Limb (tissue), 2 donors: Measurements from ENCODE around the gene ANOS1.
"Not testable (repeated sequence)": the region's sequence is repeated elsewhere in the genome, so short reads cannot be mapped to it uniquely, and the experiment has no call there.

Experiments
- DNase-seq, 2 donors: peaks; one replicate each; pipeline ENCODE4 v3.0.0-alpha.2; 2016; ENCODE audit errors: extremely low spot score in 2 of 2

ANOS1 gene, protein sequence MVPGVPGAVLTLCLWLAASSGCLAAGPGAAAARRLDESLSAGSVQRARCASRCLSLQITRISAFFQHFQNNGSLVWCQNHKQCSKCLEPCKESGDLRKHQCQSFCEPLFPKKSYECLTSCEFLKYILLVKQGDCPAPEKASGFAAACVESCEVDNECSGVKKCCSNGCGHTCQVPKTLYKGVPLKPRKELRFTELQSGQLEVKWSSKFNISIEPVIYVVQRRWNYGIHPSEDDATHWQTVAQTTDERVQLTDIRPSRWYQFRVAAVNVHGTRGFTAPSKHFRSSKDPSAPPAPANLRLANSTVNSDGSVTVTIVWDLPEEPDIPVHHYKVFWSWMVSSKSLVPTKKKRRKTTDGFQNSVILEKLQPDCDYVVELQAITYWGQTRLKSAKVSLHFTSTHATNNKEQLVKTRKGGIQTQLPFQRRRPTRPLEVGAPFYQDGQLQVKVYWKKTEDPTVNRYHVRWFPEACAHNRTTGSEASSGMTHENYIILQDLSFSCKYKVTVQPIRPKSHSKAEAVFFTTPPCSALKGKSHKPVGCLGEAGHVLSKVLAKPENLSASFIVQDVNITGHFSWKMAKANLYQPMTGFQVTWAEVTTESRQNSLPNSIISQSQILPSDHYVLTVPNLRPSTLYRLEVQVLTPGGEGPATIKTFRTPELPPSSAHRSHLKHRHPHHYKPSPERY

DNA sequence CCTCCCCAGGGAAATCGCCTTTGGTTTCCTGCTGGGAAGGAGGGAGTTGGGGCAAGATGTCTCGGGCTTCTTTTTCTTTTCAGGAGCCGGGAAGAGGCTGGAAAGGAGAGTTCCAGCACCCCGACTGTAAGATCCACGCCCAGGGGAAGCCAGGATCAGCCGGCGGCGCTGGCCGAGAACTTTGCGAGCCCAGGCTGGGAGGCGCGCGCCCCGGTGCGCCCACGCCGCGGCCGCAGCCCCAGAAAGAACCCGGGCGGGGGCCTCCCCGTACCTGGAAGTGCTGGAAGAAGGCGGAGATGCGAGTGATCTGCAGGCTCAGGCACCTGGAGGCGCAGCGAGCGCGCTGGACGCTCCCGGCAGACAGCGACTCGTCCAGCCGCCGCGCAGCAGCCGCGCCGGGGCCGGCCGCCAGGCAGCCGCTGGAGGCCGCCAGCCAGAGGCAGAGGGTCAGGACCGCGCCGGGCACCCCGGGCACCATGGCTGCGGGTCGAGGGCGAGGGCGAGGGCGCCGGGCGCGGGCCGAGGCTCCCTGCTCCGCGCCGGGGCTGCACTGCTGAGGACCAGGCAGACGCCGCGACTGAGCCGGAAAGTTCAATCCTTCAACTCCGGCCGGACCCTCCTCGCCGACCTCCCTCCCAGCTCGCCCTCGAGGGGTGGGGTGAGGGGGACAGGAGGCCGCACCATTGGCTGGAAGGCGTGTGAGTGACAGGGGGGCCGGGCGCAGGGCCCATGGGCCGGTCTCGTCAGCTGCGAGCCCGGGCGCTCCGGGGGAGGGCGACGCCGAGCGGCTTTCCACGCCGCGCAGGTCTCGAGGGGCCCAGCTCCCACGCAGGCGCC lies at the start of gene ANOS1:
Gene ANOS1 (minus strand): TSS at position 579 of the 837 bp plus-strand sequence. CDS start 101 bp downstream, at position 478.
- peak; percentile 41 to 75 for DNase-seq

DNA sequence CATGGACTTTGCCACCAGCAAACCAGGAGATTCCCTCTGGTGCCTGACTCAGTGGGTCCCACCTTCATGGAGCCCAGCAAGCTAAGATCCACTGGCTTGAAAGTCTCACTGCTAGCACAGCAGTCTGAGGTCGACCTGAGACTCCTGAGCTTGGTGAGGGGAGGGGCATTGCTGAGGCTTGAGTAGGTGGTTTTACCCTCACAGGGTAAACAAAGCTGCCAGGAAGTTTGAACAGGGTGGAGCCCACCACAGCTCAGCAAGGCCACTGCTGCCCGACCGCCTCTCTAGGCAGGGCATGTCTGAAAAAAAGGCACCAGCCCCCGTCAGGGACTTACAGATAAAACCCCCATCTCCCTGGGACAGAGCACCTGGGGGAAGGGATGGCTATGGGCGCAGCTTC lies 41.2 kb upstream of the ANOS1 start:
- no peak for DNase-seq

DNA sequence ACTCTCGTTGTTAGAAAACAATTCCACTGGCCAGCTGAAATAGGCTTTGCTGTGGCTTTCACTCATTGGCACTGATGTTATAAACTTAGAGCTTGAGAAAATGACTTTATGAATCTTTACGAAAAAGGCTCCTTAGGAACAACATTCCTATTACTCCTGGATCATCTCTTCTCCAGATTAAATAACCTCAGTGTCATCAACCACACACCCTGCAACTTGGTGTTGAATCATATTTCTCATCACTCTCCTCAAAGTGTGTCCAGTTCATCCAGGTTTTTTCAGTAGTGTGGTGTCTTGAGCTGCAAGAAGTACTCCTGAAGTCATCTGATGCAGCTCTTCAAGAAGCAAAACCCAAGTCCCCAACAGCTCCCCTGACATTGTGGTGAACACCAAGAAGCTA lies 28.1 kb upstream of the ANOS1 start:
- DNase-seq = no peak

DNA sequence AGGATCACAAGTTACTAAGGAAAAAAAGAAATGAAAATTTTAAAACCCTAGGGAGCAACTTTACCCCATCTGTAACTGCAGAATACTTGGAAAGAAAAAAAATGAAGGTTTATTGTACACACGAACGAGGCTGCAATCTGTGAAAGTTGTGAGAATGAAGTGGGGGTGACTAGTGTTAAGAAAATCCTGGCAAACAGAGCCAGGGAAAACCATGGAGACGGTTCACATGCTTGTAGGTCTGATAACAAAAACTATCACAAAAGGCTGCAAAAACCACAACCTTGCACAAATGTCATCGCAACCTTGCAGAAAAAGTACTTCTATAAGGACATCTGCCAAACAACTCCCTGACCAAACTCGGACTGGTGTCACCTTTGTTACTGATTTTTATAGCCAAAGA lies 26.8 kb upstream of the ANOS1 start:
- DNase-seq = not testable (repeated sequence)

DNA sequence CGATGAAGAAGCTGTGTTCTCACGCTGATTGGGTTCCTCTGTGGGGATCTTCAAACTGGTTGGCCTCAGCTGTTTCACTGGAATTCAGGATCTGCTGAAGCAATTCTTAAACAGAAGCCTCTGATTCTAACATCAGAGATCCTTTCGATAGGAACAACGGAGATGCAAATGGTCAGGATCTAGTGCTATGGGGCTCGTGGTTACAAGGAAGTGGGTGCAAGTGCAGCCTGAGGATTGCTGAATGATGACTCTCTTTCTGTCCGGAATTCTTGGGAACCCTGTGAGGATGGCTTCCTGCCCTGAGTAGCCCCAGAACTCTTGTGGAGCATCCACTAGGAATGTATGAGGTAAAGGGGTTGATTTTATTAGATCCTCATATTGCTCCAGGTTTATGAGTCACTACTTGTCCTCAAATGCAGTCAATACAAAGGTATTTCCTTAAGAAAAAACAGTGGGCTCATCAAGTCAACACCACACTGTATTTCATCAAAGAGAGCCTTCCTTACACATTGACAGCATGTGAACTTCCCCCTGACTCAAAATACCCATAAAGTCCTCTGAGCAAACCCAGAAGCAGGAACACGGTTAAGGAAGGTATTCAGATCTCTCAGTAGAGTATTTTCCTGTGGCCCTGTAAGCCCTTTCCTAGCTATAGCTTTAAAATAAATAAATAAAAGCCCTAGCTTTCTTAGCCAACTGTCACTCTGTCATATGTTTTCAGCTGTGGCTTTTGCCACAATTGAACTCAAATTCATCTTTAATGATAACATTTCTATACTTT lies 25.9 kb upstream of the ANOS1 start:
- DNase-seq = not testable (repeated sequence)

DNA sequence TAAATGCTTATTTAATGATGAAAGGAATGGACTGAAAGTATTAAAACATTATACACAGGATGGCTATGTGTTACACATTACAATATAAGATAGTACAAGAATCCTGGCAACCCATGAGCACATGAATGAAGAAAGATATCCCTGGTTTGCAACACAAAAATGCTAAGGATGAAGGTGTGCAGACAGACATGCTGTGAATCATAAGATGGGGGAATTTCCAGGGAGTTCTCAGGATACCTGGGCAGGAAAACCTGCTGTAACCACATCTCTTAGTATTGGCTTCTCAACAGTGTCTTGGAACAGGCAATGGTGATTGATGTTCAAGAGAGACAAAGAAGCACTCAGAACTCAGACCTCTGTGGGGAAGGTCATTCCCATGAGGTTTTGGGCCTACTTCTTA lies 23.9 kb upstream of the ANOS1 start:
- no peak for DNase-seq

DNA sequence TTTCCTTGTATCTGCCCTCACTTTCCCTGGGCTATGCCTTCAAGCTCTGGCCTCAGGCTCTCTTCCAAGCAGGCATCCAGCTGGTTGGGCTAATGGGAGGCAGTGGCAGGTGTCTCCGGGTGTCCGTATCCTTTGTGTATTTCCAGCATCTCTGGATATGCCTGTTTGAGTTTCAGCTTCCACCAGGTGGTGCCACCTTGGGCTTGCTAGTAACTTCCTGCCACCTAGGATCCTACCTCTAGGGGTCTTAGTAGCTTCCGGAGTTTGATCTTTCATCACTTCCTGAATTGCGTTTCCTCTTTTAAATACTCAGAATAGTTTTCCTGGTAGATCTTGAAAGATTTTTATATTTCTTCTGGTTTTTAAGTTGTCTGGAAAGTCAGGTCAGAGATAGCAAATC lies 23.2 kb upstream of the ANOS1 start:
- DNase-seq = no peak

DNA sequence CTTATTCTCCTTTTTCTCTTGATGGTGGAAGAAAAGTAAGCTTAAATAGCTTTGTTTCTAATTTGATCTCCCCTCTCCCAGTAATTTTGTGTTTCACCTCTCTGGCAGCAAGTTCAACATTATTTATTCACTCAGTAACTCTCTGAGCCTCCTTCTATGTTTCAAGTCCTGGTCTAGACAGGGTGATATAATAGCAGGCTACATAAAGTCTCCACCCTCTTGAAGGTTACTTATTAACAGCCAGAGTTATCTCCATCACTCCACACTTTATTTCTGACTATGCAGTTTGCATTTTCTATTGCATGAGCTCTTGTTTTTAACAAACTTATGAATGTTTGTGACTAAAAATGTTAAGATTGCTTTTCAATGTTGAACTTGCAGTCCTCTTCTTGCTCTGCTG lies 17.8 kb upstream of the ANOS1 start:
- no peak for DNase-seq

DNA sequence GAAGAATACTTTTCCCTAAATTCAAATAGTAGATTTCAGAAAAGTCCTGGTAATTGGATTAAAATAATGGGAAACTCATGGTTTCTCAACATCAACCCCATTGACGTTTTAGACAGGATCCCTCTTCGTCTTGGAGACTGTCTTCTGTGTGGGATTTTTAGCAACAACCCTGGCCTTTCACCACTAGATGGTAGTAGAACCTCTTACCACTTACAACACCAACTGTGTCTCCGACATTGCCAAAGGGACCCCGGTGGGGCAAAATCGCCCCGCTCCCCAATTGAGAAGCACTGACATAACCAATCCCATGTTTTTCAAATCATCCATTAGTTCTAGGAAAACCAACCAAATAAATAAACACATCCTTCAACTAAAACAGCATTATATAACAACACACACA lies 16.9 kb upstream of the ANOS1 start:
- DNase-seq = no peak

DNA sequence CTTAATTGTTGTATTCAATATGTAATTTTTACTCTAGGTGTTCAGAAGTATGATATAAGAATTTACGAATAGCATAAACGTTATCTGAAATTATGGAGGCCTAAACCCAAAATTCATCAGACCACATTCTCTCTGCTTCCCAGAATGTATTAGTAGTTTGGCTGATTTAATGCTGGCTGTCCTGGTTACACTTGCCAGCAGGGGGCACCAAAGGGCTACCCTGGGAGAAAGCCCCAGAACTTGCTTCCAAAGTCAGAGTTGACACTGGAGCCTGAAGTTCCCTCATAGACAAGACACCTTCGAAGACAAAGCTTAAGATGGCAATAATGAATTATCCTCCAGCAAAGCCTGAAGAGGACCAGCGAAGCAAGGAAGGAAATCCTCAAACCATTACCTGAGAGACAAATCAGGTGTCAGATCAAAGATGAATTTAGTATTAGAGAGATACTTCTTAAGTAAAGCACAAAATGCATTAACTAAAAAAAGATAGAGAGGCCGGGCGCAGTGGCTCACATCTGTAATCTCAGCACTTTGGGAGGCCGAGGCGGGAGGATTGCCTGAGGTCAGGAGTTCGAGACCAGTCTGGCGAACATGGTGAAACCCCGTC lies 11.3 kb upstream of the ANOS1 start:
- DNase-seq = peak in 1 of 2 donors; percentile 36

DNA sequence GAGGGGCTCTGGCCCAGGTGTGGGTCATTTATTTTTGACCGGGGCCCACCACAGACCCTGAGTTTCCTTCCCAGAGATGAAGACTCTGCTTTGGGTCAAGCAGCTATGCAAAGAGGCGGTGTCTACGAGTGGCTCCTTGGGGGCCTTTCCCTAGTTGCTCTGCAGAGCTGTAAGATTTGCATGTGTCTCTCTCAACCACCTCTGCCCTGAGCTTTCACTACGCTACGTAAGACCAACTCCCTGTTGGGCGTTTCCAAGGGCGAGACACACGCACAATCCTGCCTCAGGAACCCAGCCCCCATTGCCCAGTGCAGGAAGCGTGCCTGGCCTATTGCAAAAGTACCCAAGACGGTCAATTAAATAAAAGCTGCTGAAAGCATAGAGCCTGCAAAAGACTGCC lies 10.0 kb upstream of the ANOS1 start:
- DNase-seq = no peak

DNA sequence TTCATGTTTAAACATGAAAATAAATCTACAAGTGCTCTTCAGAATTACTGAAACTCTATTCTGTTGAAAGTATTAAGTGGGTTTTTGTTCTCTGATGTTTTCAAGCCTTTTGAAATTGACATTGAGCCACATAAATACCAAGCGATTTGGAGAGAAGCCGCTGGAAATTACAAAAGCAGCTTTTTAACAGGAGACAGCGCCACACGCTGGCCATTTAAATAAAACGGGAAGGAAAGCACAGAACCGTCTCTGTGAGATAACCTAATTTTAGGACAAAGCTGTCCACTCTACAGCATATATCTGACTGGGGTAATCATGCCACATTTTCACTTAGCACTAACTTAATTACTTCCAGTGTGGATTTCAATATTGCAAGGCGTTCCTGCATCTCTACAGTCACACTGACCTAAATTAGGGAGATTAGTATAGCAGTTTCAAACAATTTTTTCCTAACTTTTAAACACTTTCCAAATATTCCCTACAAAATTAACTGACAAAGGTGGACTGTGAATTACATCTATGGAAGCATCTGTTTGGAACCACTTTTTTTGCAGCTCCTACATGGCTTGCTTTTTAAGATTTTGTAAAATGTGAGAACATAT lies 6.8 kb upstream of the ANOS1 start:
- peak in 1 of 2 donors; percentile 62 for DNase-seq

DNA sequence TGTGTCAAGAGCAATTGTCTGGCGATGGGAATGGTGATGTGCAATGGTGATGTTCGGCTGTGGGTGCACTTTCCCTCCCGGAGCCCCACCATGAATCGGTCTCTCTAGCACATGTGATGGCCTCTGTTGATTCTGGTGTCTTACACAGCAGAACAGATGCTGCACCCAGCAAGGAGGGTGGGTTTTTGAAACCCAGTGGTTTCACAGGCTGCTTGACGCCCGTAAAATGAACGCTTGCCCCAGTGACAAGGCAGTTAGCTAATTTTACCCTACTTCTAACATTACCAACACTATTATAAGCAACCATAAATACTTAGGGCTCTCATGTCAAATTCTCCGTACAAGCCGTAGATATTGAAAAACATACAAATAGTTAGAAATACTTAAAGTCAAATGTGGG lies 5.9 kb upstream of the ANOS1 start:
- DNase-seq = no peak

DNA sequence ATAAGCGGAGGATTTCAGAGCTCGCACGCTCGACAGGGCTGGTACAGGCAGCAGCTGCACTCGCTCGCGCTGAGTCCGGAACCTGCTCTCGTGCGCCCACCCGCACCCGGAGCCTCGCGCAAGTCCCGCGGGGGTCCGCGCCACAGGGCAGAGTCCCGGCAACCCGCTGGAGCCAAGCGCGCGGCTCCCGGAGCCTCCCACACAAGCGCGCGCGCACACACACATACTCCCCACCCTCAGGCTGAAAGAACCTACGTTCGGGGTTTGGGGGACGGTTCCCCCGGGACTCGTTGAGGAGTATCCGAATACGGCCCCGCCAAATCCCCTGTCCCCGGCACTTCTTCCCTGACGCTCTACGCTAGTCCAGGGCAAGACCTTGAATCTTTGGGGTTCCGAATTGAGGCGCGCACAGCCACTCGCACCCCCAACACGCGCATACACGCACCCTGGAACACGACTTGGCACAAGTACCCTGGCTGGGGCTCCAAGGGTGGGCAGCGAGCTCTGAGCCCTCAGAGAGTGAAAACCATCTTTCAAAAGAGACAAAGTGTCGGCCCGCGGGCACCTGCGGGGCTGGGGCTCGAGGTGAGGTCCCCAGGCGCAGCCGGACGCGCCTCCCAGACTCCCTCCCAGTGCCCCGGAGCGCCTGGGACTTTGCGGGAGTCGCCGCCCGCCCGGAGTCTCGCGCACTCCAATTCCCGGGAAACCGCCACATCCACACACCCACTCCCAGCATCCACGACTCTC lies 952 bp downstream of the ANOS1 start:
- DNase-seq = peak in 1 of 2 donors; percentile 39

DNA sequence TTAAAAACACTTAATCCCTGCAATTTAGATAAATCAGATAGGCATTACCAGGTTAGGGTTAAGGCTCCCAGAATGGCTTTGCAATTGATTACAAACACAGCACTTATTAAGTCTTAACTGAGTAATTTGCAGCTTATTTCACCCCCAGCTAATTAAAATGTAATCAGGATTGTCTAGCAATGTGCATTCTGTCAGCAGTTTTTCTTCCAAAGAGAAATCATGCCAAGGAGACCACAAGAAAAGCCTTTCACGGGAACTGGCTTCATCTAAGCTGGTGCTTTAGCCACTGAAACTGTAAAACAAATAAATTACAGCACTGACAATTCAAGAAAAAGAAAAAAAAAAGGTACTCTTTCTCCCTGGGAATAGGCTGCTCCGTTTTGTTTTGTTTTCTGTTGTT lies 2.1 kb downstream of the ANOS1 start:
- no peak for DNase-seq

DNA sequence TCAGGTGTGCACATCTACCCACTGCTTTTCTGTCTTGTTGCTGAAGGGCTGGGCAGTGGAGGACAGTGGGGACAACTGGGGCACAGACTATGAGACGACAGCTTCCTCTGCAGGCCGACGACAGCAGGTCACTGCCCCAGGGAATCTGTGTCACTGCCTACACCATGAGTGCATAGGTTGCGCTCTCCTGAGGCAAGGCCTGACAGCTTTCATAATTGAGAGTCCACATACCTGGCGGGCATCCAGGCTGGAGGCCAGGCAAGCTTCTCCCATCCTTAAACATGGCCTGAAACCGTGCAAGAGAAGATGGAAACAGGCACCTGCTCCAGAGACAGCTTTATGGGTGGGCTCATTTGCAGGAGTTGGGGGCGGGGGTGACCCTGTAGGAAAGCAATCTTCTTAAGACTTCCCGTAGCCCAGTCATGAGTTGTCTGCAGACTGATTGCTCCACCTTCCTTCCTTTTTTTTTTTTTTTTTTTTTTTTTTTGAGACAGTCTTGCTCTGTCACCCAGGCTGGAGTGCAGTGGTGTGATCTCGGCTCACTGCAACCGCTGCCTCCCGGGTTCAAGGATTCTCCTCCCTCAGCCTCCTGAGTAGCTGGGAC lies 2.9 kb downstream of the ANOS1 start:
- no peak for DNase-seq

DNA sequence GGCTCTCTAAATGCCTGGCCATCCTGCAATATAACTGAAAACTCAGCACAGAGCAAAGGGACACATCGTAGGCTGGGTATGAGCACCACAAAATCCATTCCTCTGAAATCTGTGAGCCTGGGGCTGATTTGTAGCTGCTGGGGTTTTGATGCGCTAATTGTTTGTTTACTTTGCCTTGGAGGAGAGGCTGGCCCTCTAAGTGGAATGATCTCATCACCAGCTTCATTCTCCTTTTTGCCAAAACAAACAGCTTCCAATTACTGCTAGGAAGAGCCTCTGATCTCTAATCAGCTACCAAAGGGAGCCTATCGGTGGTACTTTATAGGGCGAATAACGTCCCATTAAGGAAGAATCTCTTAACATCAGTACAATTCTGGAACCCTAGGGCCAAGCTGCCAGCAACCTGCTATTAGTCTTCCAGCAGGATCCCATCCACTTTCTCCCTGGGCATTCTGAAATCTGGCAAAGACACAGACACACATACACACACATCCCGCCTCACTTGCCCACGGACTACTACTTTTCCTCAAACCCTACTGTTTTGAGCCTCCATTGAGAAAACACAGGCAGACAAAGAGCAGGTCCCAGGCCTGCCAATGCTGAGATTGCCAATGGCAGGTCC lies 5.8 kb downstream of the ANOS1 start:
- DNase-seq = no peak

DNA sequence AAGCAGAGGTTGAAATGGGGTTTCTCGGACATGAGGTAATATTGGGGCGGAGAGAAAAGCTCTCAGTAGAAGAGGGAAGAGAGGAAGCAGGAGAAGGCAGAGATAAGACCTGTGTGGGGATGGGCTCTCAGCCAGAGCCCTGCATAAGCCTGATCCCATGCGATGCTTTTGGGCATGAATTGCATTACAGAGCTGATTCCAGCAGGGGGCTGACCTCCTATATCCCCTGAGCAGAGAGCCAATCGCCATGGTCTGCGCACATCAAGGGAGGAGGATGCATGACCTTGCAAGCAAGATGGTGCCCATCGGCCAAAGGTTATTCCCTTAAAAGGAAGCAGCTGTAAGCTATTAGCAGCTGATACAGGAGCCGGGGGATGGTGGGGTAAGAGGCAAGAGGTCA lies 7.6 kb downstream of the ANOS1 start:
- DNase-seq = no peak

DNA sequence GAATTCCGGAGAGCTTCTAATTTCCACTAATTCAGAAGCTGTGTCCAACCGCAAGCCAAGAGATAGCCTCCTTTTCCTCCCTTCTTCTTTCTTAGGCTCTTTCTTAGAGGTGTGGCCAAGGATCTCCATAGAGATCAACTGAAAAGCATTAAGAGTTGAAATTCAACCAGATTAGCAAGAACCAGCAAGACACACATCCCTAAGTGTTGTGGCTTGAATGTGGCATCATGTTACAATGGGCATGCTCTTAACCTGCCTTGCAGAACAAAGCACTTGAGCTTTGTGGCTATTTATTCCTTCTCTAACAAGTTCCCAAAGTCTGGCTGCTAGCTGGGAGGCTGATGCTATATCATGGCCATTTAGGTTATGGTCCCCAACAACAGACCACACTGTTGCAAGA lies 10.4 kb downstream of the ANOS1 start:
- no peak for DNase-seq
